Measurements from ENCODE around the gene ACTR3C.

Gene ACTR3C

DNA sequence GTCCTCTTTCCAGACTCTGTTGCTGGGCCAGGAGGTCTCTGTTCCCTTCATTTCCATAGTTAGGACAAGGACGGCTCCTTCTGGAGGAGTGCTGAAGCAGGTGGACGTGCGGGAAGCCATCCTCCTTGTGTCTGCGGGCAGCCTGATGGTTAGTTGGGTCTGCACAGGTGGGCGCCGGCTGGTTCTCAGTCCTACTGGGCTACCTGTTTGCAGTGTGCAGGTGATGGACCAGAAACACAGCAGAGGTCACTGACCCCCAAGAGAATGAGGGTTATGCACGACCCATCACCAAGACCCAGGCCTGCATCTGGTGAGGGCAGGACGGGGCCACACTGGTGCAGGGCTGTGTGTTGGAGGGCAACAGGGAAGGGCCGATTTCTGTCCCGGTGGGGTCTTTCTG lies 10.3 kb upstream of the ACTR3C start:
- H3K27ac Mint-ChIP-seq, result no peak overlapping the region
- no peaks in the 10 kb centered on the region for H3K27me3 Mint-ChIP-seq
- no peak overlapping the region for H3K4me3 Mint-ChIP-seq
- H3K36me3 Mint-ChIP-seq (ENCODE audit: low read depth), result peaks cover 23% of the 10 kb centered on the region
- H3K4me1 Mint-ChIP-seq (ENCODE audit: low read depth), result no peaks in the 10 kb centered on the region
- H3K9me3 Mint-ChIP-seq, result no peaks in the 10 kb centered on the region

GRCh38 chr7:150332852-150333635 lies 9.7 kb upstream of the ACTR3C start:
- Mint-ChIP-seq H3K4me3 (no peak overlapping the region), H3K9me3 (no peaks in the 10 kb centered on the region), H3K27ac (no peak overlapping the region), H3K4me1 (ENCODE audit: low read depth) (no peaks in the 10 kb centered on the region), H3K27me3 (no peaks in the 10 kb centered on the region), H3K36me3 (ENCODE audit: low read depth) (peaks cover 27% of the 10 kb centered on the region)

GRCh38 chr7:150330211-150330885 lies 7.0 kb upstream of the ACTR3C start:
- Mint-ChIP-seq H3K4me3 (no peak overlapping the region), H3K27ac (no peak overlapping the region), H3K36me3 (ENCODE audit: low read depth) (peaks cover 36% of the 10 kb centered on the region), H3K4me1 (ENCODE audit: low read depth) (peaks cover 6% of the 10 kb centered on the region), H3K9me3 (no peaks in the 10 kb centered on the region), H3K27me3 (no peaks in the 10 kb centered on the region)

- H3K27me3 Mint-ChIP-seq, result no peaks in the 10 kb centered on the region
- no peak overlapping the region for H3K27ac Mint-ChIP-seq
- peaks cover 15% of the 10 kb centered on the region for H3K4me1 Mint-ChIP-seq (ENCODE audit: low read depth)
- H3K9me3 Mint-ChIP-seq, result no peaks in the 10 kb centered on the region
- no peak overlapping the region for H3K4me3 Mint-ChIP-seq
- peaks cover 44% of the 10 kb centered on the region for H3K36me3 Mint-ChIP-seq (ENCODE audit: low read depth)
Measured at GRCh38 chr7:150329331-150330120, 6.2 kb upstream of the ACTR3C start.

- peaks cover 31% of the 10 kb centered on the region for H3K4me1 Mint-ChIP-seq (ENCODE audit: low read depth)
- H3K27ac Mint-ChIP-seq, result no peak overlapping the region
- no peak overlapping the region for H3K4me3 Mint-ChIP-seq
- peaks cover 48% of the 10 kb centered on the region for H3K36me3 Mint-ChIP-seq (ENCODE audit: low read depth)
- no peaks in the 10 kb centered on the region for H3K27me3 Mint-ChIP-seq
- H3K9me3 Mint-ChIP-seq, result no peaks in the 10 kb centered on the region
Measured at GRCh38 chr7:150327308-150327707, 4.0 kb upstream of the ACTR3C start.

DNA sequence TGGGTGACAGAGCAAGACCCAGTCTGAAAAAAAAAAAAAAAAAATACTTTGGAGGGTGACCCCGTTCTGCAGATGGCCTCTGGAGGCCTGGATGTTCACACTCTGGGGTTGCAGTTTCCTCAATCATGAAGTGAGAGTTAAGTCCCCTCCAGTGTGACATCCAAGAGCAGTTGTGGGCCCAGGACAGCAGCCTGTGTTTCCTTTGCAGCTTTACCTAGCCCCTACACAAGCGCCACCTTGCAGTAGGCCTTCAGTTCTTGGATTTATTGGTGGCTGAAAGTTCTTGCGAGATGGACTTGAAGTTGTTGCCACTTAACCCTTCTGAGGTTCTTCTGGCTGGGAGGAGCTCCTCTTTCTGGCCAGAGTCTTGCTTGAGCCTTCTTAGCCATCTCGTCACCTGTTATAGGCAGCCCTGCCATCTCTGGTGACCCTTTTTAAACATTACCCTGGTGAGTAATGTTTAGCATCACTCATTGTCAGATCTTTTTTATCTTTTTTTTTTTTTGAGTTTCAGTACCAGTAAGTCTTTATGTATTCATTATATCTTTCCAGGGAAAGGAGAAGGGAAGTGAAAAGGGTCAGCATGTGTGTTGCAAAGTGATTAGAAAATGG lies 3.4 kb upstream of the ACTR3C start:
- Mint-ChIP-seq H3K36me3 (ENCODE audit: low read depth) (peaks cover 48% of the 10 kb centered on the region), H3K27me3 (no peaks in the 10 kb centered on the region), H3K9me3 (no peaks in the 10 kb centered on the region), H3K27ac (no peak overlapping the region), H3K4me3 (no peak overlapping the region), H3K4me1 (ENCODE audit: low read depth) (peaks cover 37% of the 10 kb centered on the region)

DNA sequence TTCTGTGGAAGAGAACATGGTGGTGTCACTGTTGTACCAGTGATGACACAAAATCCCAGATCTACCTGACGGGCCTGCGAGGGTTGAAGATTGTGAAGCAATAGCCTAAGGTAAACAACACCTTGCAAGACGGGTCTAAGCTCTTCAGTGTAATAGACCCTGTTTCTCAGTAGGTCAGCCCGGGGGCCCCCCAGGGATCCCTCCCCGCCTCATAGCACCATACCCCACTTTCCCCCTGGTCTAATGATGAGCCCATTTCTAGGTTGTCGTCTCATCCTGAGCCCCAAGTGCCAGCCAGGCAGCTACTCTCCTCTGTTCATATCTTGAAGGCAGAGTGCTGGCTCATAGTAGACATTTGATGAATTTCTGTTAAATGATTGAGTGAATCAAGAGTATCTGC lies 2.6 kb upstream of the ACTR3C start:
- Mint-ChIP-seq H3K36me3 (ENCODE audit: low read depth) (peaks cover 41% of the 10 kb centered on the region), H3K4me1 (ENCODE audit: low read depth) (peaks cover 43% of the 10 kb centered on the region), H3K9me3 (no peaks in the 10 kb centered on the region), H3K27ac (no peak overlapping the region), H3K27me3 (no peaks in the 10 kb centered on the region), H3K4me3 (no peak overlapping the region)

DNA sequence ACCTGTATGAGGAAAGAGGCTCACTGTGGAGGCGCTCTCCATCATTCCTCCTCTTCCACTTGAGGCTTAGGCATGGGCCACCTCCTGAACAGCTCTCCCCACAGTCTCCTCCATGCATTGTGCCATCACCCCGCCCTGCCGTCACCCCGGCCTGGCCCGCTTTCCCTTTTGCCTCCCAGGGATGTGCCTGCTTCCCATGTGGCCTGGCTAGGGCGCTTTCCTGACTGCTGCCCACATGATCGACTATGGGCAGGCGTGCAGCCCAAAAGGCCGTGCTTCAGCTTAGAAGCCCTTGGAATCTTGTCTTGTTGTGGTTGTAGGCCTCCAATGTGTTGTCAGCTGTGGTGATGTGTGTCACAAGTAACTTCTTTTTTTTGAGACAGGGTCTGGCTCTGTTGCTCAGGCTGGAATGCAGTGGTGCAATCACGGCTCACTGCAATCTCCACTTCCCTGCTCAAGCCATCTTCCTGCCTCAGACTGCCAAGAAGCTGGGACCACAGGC lies 1.8 kb upstream of the ACTR3C start:
- H3K27ac Mint-ChIP-seq, result peak overlapping the region; percentile 99
- no peaks in the 10 kb centered on the region for H3K27me3 Mint-ChIP-seq
- peaks cover 41% of the 10 kb centered on the region for H3K36me3 Mint-ChIP-seq (ENCODE audit: low read depth)
- peaks cover 50% of the 10 kb centered on the region for H3K4me1 Mint-ChIP-seq (ENCODE audit: low read depth)
- H3K4me3 Mint-ChIP-seq, result peak overlapping the region; percentile 95
- H3K9me3 Mint-ChIP-seq, result no peaks in the 10 kb centered on the region

DNA sequence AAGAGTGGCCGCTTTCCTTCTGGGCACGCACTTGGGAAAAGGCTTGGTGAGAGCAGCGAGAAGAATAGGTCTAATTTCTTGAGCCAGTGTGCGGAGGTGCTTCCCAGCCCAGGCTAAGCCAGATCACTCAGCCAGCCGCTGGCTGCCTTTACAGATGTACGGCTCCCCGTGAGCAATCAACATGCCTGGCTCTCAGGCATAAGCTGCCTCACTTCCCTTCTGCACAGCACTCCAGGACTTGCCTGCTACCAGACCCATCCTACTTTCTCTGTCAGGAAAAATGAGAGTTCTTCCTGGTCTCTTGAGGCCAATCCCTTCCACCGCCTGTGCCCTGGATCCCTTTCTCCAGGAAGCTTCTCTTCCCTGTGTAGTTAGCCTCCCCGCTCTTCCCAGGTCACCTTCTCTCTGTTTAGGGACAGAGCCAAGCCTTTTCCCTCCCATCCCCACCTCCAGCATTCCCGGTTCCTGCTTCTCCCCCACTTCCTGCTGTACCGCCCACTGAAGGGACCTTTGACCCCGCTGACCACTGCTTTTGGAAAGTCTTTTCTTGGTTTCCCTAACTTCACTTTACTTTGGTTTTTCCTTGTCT lies 1.1 kb upstream of the ACTR3C start:
- Mint-ChIP-seq H3K27me3 (no peaks in the 10 kb centered on the region), H3K9me3 (no peaks in the 10 kb centered on the region), H3K4me1 (ENCODE audit: low read depth) (peaks cover 54% of the 10 kb centered on the region), H3K4me3 (peak overlapping the region; percentile 95), H3K27ac (peak overlapping the region; percentile 99), H3K36me3 (ENCODE audit: low read depth) (peaks cover 41% of the 10 kb centered on the region)

- Mint-ChIP-seq H3K27ac (peak overlapping the region; percentile 99), H3K4me1 (ENCODE audit: low read depth) (peaks cover 54% of the 10 kb centered on the region), H3K9me3 (no peaks in the 10 kb centered on the region), H3K36me3 (ENCODE audit: low read depth) (peaks cover 36% of the 10 kb centered on the region), H3K27me3 (no peaks in the 10 kb centered on the region), H3K4me3 (peak overlapping the region; percentile 95)
Measured at GRCh38 chr7:150323682-150324372, 482 bp upstream of the ACTR3C start.

- H3K27me3 Mint-ChIP-seq, result no peaks in the 10 kb centered on the region
- H3K4me3 Mint-ChIP-seq, result peak overlapping the region; percentile 95
- peak overlapping the region; percentile 97 for H3K27ac Mint-ChIP-seq
- peaks cover 31% of the 10 kb centered on the region for H3K36me3 Mint-ChIP-seq (ENCODE audit: low read depth)
- H3K4me1 Mint-ChIP-seq (ENCODE audit: low read depth), result peaks cover 54% of the 10 kb centered on the region
- no peaks in the 10 kb centered on the region for H3K9me3 Mint-ChIP-seq
Measured at GRCh38 chr7:150322114-150322832, 1.1 kb downstream of the ACTR3C start.

DNA sequence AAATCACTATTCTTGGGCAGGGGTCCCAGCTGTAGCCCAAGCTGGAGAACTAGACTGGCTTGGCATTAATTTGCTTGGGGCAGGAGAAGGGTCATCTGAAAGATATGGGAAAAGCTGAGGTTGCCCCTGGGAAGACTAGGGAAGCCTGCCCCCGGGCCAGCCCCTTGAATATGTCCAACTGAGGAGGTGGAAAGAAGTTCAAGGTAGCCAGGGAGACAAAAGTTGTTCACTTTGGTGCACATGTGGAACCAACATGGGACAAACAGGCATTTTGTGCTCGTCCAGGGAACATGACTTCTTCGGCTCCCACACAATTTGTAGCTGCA lies 1.6 kb downstream of the ACTR3C start:
- Mint-ChIP-seq H3K36me3 (ENCODE audit: low read depth) (peaks cover 25% of the 10 kb centered on the region), H3K4me1 (ENCODE audit: low read depth) (peaks cover 50% of the 10 kb centered on the region), H3K9me3 (no peaks in the 10 kb centered on the region), H3K27ac (peak overlapping the region; percentile 97), H3K4me3 (peak overlapping the region; percentile 95), H3K27me3 (no peaks in the 10 kb centered on the region)

DNA sequence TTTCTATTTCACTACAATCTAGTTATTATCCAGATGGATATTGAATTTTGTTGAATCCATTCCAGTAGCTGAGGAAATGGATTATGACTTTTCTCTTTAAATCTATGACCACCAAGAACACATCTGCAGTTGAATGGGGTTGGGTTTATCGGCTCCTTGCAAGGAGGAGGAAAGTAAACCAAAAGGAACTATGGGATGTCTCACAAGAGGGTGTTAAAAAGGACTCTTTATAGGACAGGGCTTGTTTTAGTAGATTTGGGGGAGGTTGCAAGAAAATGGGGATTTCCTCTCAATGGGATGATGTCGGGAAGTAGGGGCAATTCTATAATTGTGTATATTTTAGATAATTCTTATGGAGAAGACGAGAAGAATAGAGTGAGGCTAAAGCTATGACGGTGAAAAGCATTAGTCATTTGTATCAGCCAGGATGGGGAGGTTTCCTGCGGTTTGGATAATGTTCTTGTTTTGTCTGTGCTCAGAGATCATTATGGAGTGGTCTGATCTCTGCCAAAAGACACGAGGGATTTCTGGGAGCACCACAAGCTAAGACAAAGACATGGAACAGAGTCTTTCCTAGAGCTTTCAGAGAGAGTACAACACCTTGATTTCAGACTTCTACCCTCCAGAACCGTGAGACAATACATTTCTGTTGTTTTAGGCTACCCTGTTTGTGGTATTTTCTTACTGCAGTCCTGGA lies 5.4 kb downstream of the ACTR3C start:
- Mint-ChIP-seq H3K36me3 (ENCODE audit: low read depth) (peaks cover 5% of the 10 kb centered on the region), H3K4me1 (ENCODE audit: low read depth) (peaks cover 29% of the 10 kb centered on the region), H3K9me3 (no peaks in the 10 kb centered on the region), H3K4me3 (no peak overlapping the region), H3K27me3 (no peaks in the 10 kb centered on the region), H3K27ac (no peak overlapping the region)

Data from stimulated activated naive CD8-positive, alpha-beta T cell treated with anti-CD3 and anti-CD28 coated beads, Interleukin-15, Interleukin-2, amounts not matched to agents 100 ng/mL and 50 ng/mL, for 24 hours (primary cell).